HepG2 (cell line): Measurements from ENCODE around the gene C20orf96. TPM values are rescaled to one million over a fixed set of nuclear protein-coding genes. Genes with fewer than 3 reads are reported as not detected.

Source experiments
- CEBPB ChIP-seq: IDR thresholded peaks from 2 replicates; pipeline ENCODE4 v1.6.1; 2011; ENCODE audit warnings: low read depth, low read length, improper control_type of control experiment, borderline replicate concordance
- HNF4A ChIP-seq: sonication (generic); formaldehyde crosslinking; IDR thresholded peaks from 2 replicates; pipeline ENCODE4 v1.4.0; 2020; ENCODE audit warnings: missing genetic modification reagents
- MED1 ChIP-seq: sonication (generic); formaldehyde crosslinking; IDR thresholded peaks from 2 replicates; pipeline ENCODE4 v1.4.0; 2020; ENCODE audit warnings: missing genetic modification reagents
- NFKB2 ChIP-seq: sonication (generic); formaldehyde crosslinking; IDR thresholded peaks from 2 replicates; pipeline ENCODE4 v1.4.0; 2020; ENCODE audit warnings: missing genetic modification reagents, borderline replicate concordance
- NFKBIZ ChIP-seq: IDR thresholded peaks from 2 replicates; pipeline ENCODE4 v1.6.1; 2018; ENCODE audit warnings: missing genetic modification reagents, missing compliant biosample characterization
- NKX3-1 ChIP-seq: sonication (generic); formaldehyde crosslinking; IDR thresholded peaks from 2 replicates; pipeline ENCODE4 v1.5.0; 2020; ENCODE audit warnings: missing genetic modification reagents
- POGZ ChIP-seq: sonication (generic); formaldehyde crosslinking; IDR thresholded peaks from 2 replicates; pipeline ENCODE4 v1.4.0; 2020; ENCODE audit warnings: mild to moderate bottlenecking, missing genetic modification reagents
- SMAD3 ChIP-seq: sonication (generic); formaldehyde crosslinking; IDR thresholded peaks from 2 replicates; pipeline ENCODE4 v1.4.0; 2020; ENCODE audit warnings: missing genetic modification reagents
- SMC3 ChIP-seq: IDR thresholded peaks from 2 replicates; pipeline ENCODE4 v1.6.1; 2011; ENCODE audit warnings: low read length, improper control_type of control experiment
- ZFAT ChIP-seq: sonication (generic); formaldehyde crosslinking; conservative IDR thresholded peaks from 2 replicates; pipeline ENCODE4 v1.8.1; 2023; ENCODE audit warnings: missing genetic modification reagents, inconsistent platforms
- ZFP82 ChIP-seq: sonication (generic); formaldehyde crosslinking; IDR thresholded peaks from 2 replicates; pipeline ENCODE4 v1.5.1; 2020; ENCODE audit warnings: mild to moderate bottlenecking, missing genetic modification reagents, borderline replicate concordance
- ZNF558 ChIP-seq: sonication (generic); formaldehyde crosslinking; IDR thresholded peaks from 2 replicates; pipeline ENCODE4 v1.9.0; 2022; ENCODE audit warnings: mild to moderate bottlenecking, missing genetic modification reagents, borderline replicate concordance
- ZNF629 ChIP-seq: sonication (generic); formaldehyde crosslinking; conservative IDR thresholded peaks from 2 replicates; pipeline ENCODE4 v1.5.0; 2020; ENCODE audit warnings: missing genetic modification reagents
- ZNF816 ChIP-seq: sonication (generic); formaldehyde crosslinking; IDR thresholded peaks from 2 replicates; pipeline ENCODE4 v1.8.0; 2022; ENCODE audit warnings: missing genetic modification reagents, mild to moderate bottlenecking, borderline replicate concordance
- polyA plus RNA-seq, 8 experiments: library from polyadenylated mRNA; depleted of rRNA in 3 of 8; stranded (reverse) in 7 of 8; unstranded in 1 of 8; fragments of >200 nt; fragmentation: Illumina TruSeq in 4 of 8; extraction: Trizol in 4 of 8; gene quantifications; 2 replicates each; pipeline versions ENCODE4 v1.2.1 to v1.2.3, GENCODE V29; 2011 to 2016; ENCODE audit warnings: low read depth in 4 of 8, missing spikeins in 1 of 8, mixed read lengths in 1 of 8; ENCODE audit not compliant: insufficient read depth in 1 of 8
- total RNA-seq, 5 experiments: library from RNA; depleted of rRNA; stranded (reverse); fragments of >200 nt; fragmentation: Illumina TruSeq; extraction: Trizol; gene quantifications; 2 replicates each; pipeline ENCODE4 v1.2.3, GENCODE V29; 2016; ENCODE audit warnings: low read depth in 1 of 5
- TF ChIP-seq, protein P1 (sequence below), 2 experiments: fragments of 450-650 bp in 1 of 2; sonication (generic) in 1 of 2; formaldehyde crosslinking in 1 of 2; IDR thresholded peaks; 2 replicates each; pipeline versions ENCODE4 v1.6.1 to v1.8.0; 2016 to 2022; ENCODE audit warnings: antibody characterized with exemption in 1 of 2, mild to moderate bottlenecking in 1 of 2, missing genetic modification reagents in 1 of 2
- TF ChIP-seq, protein P2 (sequence below): IDR thresholded peaks from 2 replicates; pipeline ENCODE4 v1.6.1; 2016
- TF ChIP-seq, protein P3 (sequence below): sonication (generic); formaldehyde crosslinking; IDR thresholded peaks from 2 replicates; pipeline ENCODE4 v1.4.0; 2020; ENCODE audit warnings: missing genetic modification reagents

Gene C20orf96
- total and polyA plus RNA-seq, 2 of the 13 experiments (the other 11 are each of a cell fraction or from before 2014, with no cell fraction given): 3.8 to 20.6 TPM

DNA sequence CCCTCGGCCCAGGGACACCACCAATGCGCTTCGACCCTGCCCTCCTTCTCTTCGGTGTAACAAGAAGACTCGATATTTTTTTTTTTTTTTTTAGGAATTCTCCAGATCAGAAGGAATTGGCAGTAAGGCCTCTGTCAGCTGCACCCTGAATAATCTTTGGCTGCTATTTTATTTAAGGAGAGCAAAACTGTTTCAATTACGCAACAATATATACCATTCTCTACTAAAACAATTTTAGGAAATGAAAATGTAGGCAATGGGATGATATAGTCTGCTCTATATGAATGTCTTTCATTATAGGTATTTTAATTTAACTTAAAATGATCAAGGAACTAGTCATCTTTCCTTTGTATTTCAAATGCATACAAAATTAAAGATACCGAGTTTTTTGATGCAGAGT is 20.1 kb upstream of the C20orf96 start (continued):
- TF ChIP-seq, protein P1, sequence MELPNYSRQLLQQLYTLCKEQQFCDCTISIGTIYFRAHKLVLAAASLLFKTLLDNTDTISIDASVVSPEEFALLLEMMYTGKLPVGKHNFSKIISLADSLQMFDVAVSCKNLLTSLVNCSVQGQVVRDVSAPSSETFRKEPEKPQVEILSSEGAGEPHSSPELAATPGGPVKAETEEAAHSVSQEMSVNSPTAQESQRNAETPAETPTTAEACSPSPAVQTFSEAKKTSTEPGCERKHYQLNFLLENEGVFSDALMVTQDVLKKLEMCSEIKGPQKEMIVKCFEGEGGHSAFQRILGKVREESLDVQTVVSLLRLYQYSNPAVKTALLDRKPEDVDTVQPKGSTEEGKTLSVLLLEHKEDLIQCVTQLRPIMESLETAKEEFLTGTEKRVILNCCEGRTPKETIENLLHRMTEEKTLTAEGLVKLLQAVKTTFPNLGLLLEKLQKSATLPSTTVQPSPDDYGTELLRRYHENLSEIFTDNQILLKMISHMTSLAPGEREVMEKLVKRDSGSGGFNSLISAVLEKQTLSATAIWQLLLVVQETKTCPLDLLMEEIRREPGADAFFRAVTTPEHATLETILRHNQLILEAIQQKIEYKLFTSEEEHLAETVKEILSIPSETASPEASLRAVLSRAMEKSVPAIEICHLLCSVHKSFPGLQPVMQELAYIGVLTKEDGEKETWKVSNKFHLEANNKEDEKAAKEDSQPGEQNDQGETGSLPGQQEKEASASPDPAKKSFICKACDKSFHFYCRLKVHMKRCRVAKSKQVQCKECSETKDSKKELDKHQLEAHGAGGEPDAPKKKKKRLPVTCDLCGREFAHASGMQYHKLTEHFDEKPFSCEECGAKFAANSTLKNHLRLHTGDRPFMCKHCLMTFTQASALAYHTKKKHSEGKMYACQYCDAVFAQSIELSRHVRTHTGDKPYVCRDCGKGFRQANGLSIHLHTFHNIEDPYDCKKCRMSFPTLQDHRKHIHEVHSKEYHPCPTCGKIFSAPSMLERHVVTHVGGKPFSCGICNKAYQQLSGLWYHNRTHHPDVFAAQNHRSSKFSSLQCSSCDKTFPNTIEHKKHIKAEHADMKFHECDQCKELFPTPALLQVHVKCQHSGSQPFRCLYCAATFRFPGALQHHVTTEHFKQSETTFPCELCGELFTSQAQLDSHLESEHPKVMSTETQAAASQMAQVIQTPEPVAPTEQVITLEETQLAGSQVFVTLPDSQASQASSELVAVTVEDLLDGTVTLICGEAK (IDR thresholded peaks at IDR 0.05): no peak
- TF ChIP-seq, protein P1 (CRISPR knock-in tag; IDR thresholded peaks at IDR 0.05): no peak
- TF ChIP-seq ZNF558 (CRISPR knock-in tag) (no peak), POGZ (CRISPR knock-in tag) (peak; percentile 2; the same call in 1 of the 2 replicates), SMAD3 (no peak), ZFAT (no peak), ZNF629 (no peak), SMC3 (0 out of 2 replicates have a peak, but pooled peaks have one; percentile 8), CEBPB (peak; percentile 86), NKX3-1 (CRISPR knock-in tag) (no peak), ZFP82 (CRISPR knock-in tag) (0 out of 2 replicates have a peak, but pooled peaks have one; percentile 46), HNF4A (CRISPR knock-in tag) (no peak), NFKB2 (CRISPR knock-in tag) (no peak), NFKBIZ (CRISPR knock-in tag) (no peak), ZNF816 (CRISPR knock-in tag) (peak; percentile 74; the same call in 1 of the 2 replicates), MED1 (CRISPR knock-in tag) (no peak)
- TF ChIP-seq, protein P2, sequence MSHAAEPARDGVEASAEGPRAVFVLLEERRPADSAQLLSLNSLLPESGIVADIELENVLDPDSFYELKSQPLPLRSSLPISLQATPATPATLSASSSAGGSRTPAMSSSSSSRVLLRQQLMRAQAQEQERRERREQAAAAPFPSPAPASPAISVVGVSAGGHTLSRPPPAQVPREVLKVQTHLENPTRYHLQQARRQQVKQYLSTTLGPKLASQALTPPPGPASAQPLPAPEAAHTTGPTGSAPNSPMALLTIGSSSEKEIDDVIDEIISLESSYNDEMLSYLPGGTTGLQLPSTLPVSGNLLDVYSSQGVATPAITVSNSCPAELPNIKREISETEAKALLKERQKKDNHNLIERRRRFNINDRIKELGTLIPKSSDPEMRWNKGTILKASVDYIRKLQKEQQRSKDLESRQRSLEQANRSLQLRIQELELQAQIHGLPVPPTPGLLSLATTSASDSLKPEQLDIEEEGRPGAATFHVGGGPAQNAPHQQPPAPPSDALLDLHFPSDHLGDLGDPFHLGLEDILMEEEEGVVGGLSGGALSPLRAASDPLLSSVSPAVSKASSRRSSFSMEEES (CRISPR knock-in tag): no peak; the same call in 1 of the 2 replicates
- TF ChIP-seq, protein P3, sequence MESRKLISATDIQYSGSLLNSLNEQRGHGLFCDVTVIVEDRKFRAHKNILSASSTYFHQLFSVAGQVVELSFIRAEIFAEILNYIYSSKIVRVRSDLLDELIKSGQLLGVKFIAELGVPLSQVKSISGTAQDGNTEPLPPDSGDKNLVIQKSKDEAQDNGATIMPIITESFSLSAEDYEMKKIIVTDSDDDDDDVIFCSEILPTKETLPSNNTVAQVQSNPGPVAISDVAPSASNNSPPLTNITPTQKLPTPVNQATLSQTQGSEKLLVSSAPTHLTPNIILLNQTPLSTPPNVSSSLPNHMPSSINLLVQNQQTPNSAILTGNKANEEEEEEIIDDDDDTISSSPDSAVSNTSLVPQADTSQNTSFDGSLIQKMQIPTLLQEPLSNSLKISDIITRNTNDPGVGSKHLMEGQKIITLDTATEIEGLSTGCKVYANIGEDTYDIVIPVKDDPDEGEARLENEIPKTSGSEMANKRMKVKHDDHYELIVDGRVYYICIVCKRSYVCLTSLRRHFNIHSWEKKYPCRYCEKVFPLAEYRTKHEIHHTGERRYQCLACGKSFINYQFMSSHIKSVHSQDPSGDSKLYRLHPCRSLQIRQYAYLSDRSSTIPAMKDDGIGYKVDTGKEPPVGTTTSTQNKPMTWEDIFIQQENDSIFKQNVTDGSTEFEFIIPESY: no peak
